Ectodermal cell (in vitro differentiated cells): ENCODE results near the gene NMT1.
A peak's percentile ranks its signal among the peaks of the same experiment; 100 is the strongest.

Source experiments
- H3K27ac ChIP-seq: 2 replicates; pipeline ENCODE4 v1.7.0; 2013; ENCODE audit warnings: mild to moderate bottlenecking, low read depth, low read length; ENCODE audit not compliant: insufficient read depth, poor library complexity, severe bottlenecking
- H3K27me3 ChIP-seq: 2 replicates; pipeline ENCODE4 v1.7.0; 2013; ENCODE audit warnings: mild to moderate bottlenecking, low read length; ENCODE audit not compliant: insufficient read depth, control insufficient read depth, poor library complexity, severe bottlenecking
- H3K36me3 ChIP-seq: one replicate; pipeline ENCODE4 v1.7.0; 2013; ENCODE audit warnings: low read length; ENCODE audit not compliant: control insufficient read depth, insufficient read depth
- H3K4me1 ChIP-seq: one replicate; pipeline ENCODE4 v1.7.0; 2013; ENCODE audit warnings: low read length; ENCODE audit not compliant: control insufficient read depth, insufficient read depth
- H3K4me3 ChIP-seq: 2 replicates; pipeline ENCODE4 v1.7.0; 2013; ENCODE audit warnings: low read depth, low read length, control low read depth; ENCODE audit not compliant: insufficient read depth
- H3K9me3 ChIP-seq: 2 replicates; pipeline ENCODE4 v1.7.0; 2013; ENCODE audit warnings: mild to moderate bottlenecking, low read length, moderate library complexity; ENCODE audit not compliant: control insufficient read depth
- WGBS, 2 experiments: methylation state at CpG; one replicate each; pipeline ENCODE4 v1.1.7; 2013; ENCODE audit warnings: missing lambda C conversion rate in 2 of 2; 5-methylcytosine and 5-hydroxymethylcytosine counted together

NMT1 gene

DNA sequence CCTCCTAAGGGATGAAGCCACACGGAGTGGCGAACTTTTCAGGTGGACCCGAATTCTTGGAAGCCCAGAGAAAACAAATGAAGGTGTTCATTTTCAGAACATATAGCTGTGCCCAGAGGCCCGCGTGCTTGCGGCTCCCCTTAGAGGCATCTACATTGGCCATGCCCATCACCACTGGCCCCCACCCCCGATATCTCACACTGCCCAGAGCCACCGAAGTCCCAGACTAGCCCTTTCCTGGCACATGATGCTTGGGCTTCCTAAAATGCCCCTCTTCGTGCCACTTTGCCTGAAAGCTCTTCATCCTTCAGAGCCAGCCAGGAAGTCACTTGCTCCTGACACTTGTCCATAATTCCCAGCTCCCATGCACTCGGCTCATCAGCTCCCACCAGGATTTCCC, 85.0 kb downstream of the NMT1 start:
- no peaks in the 10 kb centered on the region for H3K36me3 ChIP-seq
- H3K4me1 ChIP-seq = peaks cover 20% of the 10 kb centered on the region
- WGBS, 2 experiments = 92 to 95% methylated on average over 10 of the region's 10 CpGs
- peaks cover 6% of the 10 kb centered on the region for H3K27me3 ChIP-seq
- no peak overlapping the region for H3K27ac ChIP-seq
- H3K4me3 ChIP-seq = no peak overlapping the region
- no peaks in the 10 kb centered on the region for H3K9me3 ChIP-seq

GRCh38 chr17:45146592-45146889, 85.4 kb downstream of the NMT1 start:
- WGBS, 2 experiments = 93 to 95% methylated on average over 4 of the region's 4 CpGs
- H3K4me3 ChIP-seq = peak overlapping the region; percentile 85
- no peaks in the 10 kb centered on the region for H3K9me3 ChIP-seq
- H3K36me3 ChIP-seq = no peaks in the 10 kb centered on the region
- peaks cover 23% of the 10 kb centered on the region for H3K4me1 ChIP-seq
- no peak overlapping the region for H3K27ac ChIP-seq
- peaks cover 6% of the 10 kb centered on the region for H3K27me3 ChIP-seq

- peaks cover 25% of the 10 kb centered on the region for H3K4me1 ChIP-seq
- H3K9me3 ChIP-seq = no peaks in the 10 kb centered on the region
- 21% methylated on average over 29 of the region's 29 CpGs for WGBS, 2 experiments
These were observed 85.9 kb downstream of the NMT1 start for GRCh38 chr17:45146890-45147580.

GRCh38 chr17:45147581-45148182, 86.6 kb downstream of the NMT1 start:
- peaks cover 6% of the 10 kb centered on the region for H3K27me3 ChIP-seq
- peak overlapping the region; percentile 99 for H3K27ac ChIP-seq
- peaks cover 25% of the 10 kb centered on the region for H3K4me1 ChIP-seq
- peak overlapping the region; percentile 85 for H3K4me3 ChIP-seq
- no peaks in the 10 kb centered on the region for H3K36me3 ChIP-seq
- no peaks in the 10 kb centered on the region for H3K9me3 ChIP-seq
- WGBS, 2 experiments = 0% methylated on average over 38 of the region's 38 CpGs

More at GRCh38 chr17:45146890-45147580, 85.9 kb downstream of the NMT1 start:
- Histone ChIP-seq H3K27ac (peak overlapping the region; percentile 99), H3K4me3 (peak overlapping the region; percentile 85), H3K36me3 (no peaks in the 10 kb centered on the region), H3K27me3 (peaks cover 6% of the 10 kb centered on the region)

GRCh38 chr17:45148183-45149036, 87.3 kb downstream of the NMT1 start, which contains the start of gene HEXIM1:
TSS of gene HEXIM1 (plus strand) at chr17:45148475. CDS start at chr17:45149191, 716 bp downstream.
- Histone ChIP-seq H3K36me3 (no peaks in the 10 kb centered on the region), H3K27me3 (peaks cover 6% of the 10 kb centered on the region), H3K9me3 (no peaks in the 10 kb centered on the region), H3K4me3 (peak within 1 kb of the TSS; percentile 92), H3K27ac (peak within 1 kb of the TSS; percentile 99), H3K4me1 (peaks cover 22% of the 10 kb centered on the region)
- 0% methylated on average over 58 of the region's 58 CpGs for WGBS, 2 experiments

- Histone ChIP-seq H3K36me3 (no peaks in the 10 kb centered on the region), H3K27me3 (peaks cover 5% of the 10 kb centered on the region), H3K9me3 (no peaks in the 10 kb centered on the region), H3K4me3 (peak overlapping the region; percentile 92), H3K4me1 (peaks cover 14% of the 10 kb centered on the region), H3K27ac (peak overlapping the region; percentile 89)
- 0% methylated on average over 32 of the region's 32 CpGs for WGBS, 2 experiments
These were observed 88.0 kb downstream of the NMT1 start for GRCh38 chr17:45149037-45149668.

DNA sequence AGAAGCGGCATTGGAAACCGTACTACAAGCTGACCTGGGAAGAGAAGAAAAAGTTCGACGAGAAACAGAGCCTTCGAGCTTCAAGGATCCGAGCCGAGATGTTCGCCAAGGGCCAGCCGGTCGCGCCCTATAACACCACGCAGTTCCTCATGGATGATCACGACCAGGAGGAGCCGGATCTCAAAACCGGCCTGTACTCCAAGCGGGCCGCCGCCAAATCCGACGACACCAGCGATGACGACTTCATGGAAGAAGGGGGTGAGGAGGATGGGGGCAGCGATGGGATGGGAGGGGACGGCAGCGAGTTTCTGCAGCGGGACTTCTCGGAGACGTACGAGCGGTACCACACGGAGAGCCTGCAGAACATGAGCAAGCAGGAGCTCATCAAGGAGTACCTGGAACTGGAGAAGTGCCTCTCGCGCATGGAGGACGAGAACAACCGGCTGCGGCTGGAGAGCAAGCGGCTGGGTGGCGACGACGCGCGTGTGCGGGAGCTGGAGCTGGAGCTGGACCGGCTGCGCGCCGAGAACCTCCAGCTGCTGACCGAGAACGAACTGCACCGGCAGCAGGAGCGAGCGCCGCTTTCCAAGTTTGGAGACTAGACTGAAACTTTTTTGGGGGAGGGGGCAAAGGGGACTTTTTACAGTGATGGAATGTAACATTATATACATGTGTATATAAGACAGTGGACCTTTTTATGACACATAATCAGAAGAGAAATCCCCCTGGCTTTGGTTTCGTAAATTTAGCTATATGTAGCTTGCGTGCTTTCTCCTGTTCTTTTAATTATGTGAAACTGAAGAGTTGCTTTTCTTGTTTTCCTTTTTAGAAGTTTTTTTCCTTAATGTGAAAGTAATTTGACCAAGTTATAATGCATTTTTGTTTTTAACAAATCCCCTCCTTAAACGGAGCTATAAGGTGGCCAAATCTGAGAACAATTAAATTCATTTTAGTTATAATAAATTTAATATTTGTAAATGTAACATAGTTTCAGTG, 88.8 kb downstream of the NMT1 start:
- Histone ChIP-seq H3K27me3 (no peaks in the 10 kb centered on the region), H3K27ac (peak overlapping the region; percentile 89), H3K9me3 (no peaks in the 10 kb centered on the region), H3K4me3 (peak overlapping the region; percentile 92), H3K36me3 (no peaks in the 10 kb centered on the region), H3K4me1 (peaks cover 11% of the 10 kb centered on the region)
- 1% methylated on average over 55 of the region's 56 CpGs for WGBS, 2 experiments

DNA sequence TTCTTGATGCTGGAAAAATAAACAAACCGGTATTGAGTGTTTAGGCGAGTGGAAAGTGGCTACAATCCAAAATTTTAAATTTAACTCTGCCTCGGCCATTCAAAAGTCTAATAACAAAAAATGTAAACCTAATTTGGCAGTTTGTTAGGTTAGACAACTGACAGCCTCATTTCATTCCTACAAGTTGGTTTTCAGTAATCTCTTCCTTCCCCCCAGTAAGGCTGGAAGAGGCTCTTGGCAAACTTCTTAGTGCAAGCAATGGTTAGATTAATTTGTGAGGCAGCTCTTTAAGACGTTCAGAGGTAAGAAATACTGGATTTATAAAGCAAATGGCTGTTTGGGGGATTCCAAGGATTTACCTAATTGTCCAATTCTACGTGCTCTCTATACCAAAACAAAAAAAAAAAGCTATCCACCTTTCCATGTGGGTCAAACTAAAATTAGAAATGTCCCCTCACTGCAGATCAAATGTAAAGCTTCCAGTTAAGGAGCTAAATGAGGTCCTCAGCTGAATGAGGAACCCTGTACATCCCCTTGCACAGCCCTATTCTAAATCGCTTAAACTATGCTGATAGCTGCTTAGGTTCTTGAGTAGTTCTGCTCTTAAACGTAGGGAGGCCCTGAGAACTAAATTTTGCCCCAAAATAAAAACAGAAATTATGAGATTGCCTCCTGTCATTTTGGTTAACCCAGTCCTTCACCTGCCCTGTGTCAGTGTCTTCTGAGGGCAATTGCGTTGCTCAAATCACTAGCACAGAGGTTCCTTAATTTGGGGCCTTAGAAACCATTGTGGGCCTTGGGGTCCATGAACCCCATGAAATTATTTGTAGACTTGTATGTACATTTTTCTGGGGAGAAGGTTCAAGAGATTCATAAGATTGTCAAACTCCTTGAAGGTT, 90.0 kb downstream of the NMT1 start:
- Histone ChIP-seq H3K4me1 (peaks cover 11% of the 10 kb centered on the region), H3K27ac (no peak overlapping the region), H3K9me3 (no peaks in the 10 kb centered on the region), H3K27me3 (no peaks in the 10 kb centered on the region), H3K36me3 (no peaks in the 10 kb centered on the region), H3K4me3 (peak overlapping the region; percentile 92)
- WGBS, 2 experiments = 48 to 56% methylated on average over 8 of the region's 8 CpGs
